HEK293 (cell line): Measurements from ENCODE around the gene TBC1D17.

ENCODE experiments used
- CTCF ChIA-PET: fragments of 350-600 bp; formaldehyde crosslinking; extraction: SDS; loops from one replicate; lab custom pipeline; 2021; ENCODE audit warnings: antibody characterized with exemption; lab: Yijun Ruan, JAX
- POLR2A ChIA-PET: fragments of 300-600 bp; formaldehyde crosslinking; extraction: SDS; loops from one replicate; lab custom pipeline; 2020; ENCODE audit warnings: antibody characterized with exemption, inconsistent platforms; lab: Yijun Ruan, JAX
- H3K27ac ChIP-seq: fragments of 200-500 bp; sonication (Bioruptor generic); 2 replicates; pipeline ENCODE4 v1.5.1; 2014; ENCODE audit warnings: low read depth, low read length, control low read depth, inconsistent platforms; ENCODE audit errors: extremely low read depth
- H3K36me3 ChIP-seq, 2 experiments: fragments of 200-500 bp in 1 of 2; sonication (Bioruptor generic) in 1 of 2; 1 replicate in 1 of 2; 2 replicates in 1 of 2; pipeline ENCODE4 v1.5.1; 2014 to 2017; ENCODE audit warnings: inconsistent platforms in 2 of 2, low read length in 2 of 2; ENCODE audit not compliant: control insufficient read depth in 2 of 2, insufficient read depth in 1 of 2
- H3K4me1 ChIP-seq: fragments of 200-500 bp; sonication (Bioruptor generic); 2 replicates; pipeline ENCODE4 v1.5.1; 2014; ENCODE audit warnings: mild to moderate bottlenecking, low read length, inconsistent platforms; ENCODE audit not compliant: control insufficient read depth, insufficient read depth
- H3K4me3 ChIP-seq: 2 replicates; pipeline ENCODE4 v1.5.1; 2011; ENCODE audit warnings: low read depth, mild to moderate bottlenecking, control low read depth, low read length, moderate library complexity
- H3K9me3 ChIP-seq: fragments of 200-500 bp; sonication (Bioruptor generic); 2 replicates; pipeline ENCODE4 v1.5.1; 2014; ENCODE audit warnings: low read depth, low read length, inconsistent platforms; ENCODE audit not compliant: control insufficient read depth, insufficient read depth
- FEZF1 ChIP-seq: fragments of 450-650 bp; formaldehyde crosslinking; IDR thresholded peaks from 2 replicates; pipeline ENCODE4 v1.5.1; 2016; ENCODE audit warnings: missing biosample characterization, missing genetic modification characterization
- GLI4 ChIP-seq: fragments of 450-650 bp; formaldehyde crosslinking; IDR thresholded peaks from 2 replicates; pipeline ENCODE4 v1.5.1; 2016; ENCODE audit warnings: missing biosample characterization, missing genetic modification characterization
- OVOL3 ChIP-seq: fragments of 450-650 bp; formaldehyde crosslinking; IDR thresholded peaks from 2 replicates; pipeline ENCODE4 v1.5.1; 2016; ENCODE audit warnings: missing biosample characterization, missing genetic modification characterization
- REST ChIP-seq: fragments of 450-650 bp; formaldehyde crosslinking; IDR thresholded peaks from 2 replicates; pipeline ENCODE4 v1.5.1; 2016; ENCODE audit warnings: missing biosample characterization, missing genetic modification characterization
- SP2 ChIP-seq: fragments of 450-650 bp; formaldehyde crosslinking; IDR thresholded peaks from 2 replicates; pipeline ENCODE4 v1.5.1; 2016; ENCODE audit warnings: missing biosample characterization, missing genetic modification characterization
- ZBTB48 ChIP-seq: fragments of 450-650 bp; formaldehyde crosslinking; IDR thresholded peaks from 2 replicates; pipeline ENCODE4 v1.5.1; 2016; ENCODE audit warnings: missing biosample characterization, missing genetic modification characterization
- ZNF132 ChIP-seq: fragments of 450-650 bp; formaldehyde crosslinking; IDR thresholded peaks from 2 replicates; pipeline ENCODE4 v1.5.1; 2017; ENCODE audit warnings: missing biosample characterization, missing genetic modification characterization, borderline replicate concordance
- ZNF148 ChIP-seq: fragments of 450-650 bp; formaldehyde crosslinking; IDR thresholded peaks from 2 replicates; pipeline ENCODE4 v1.5.0; 2017; ENCODE audit warnings: missing biosample characterization, missing genetic modification characterization, borderline replicate concordance
- ZNF174 ChIP-seq: fragments of 450-650 bp; formaldehyde crosslinking; IDR thresholded peaks from 2 replicates; pipeline ENCODE4 v1.5.0; 2017; ENCODE audit warnings: missing biosample characterization, mild to moderate bottlenecking, missing genetic modification characterization
- ZNF211 ChIP-seq: fragments of 450-650 bp; formaldehyde crosslinking; IDR thresholded peaks from 2 replicates; pipeline ENCODE4 v1.5.1; 2016; ENCODE audit warnings: low read depth, missing biosample characterization, missing genetic modification characterization
- ZNF26 ChIP-seq: fragments of 450-650 bp; formaldehyde crosslinking; IDR thresholded peaks from 2 replicates; pipeline ENCODE4 v1.5.1; 2016; ENCODE audit warnings: missing biosample characterization, missing genetic modification characterization
- ZNF324 ChIP-seq: fragments of 450-650 bp; formaldehyde crosslinking; IDR thresholded peaks from 2 replicates; pipeline ENCODE4 v1.5.1; 2016; ENCODE audit warnings: missing biosample characterization, missing genetic modification characterization
- ZNF335 ChIP-seq: fragments of 450-650 bp; formaldehyde crosslinking; conservative IDR thresholded peaks from 2 replicates; pipeline ENCODE4 v1.5.1; 2016; ENCODE audit warnings: missing biosample characterization, missing genetic modification characterization
- ZNF362 ChIP-seq: fragments of 450-650 bp; formaldehyde crosslinking; IDR thresholded peaks from 2 replicates; pipeline ENCODE4 v1.5.1; 2016; ENCODE audit warnings: missing biosample characterization, missing genetic modification characterization
- ZNF37A ChIP-seq: fragments of 450-650 bp; IDR thresholded peaks from 2 replicates; pipeline ENCODE4 v1.5.1; 2018; ENCODE audit warnings: missing biosample characterization, missing genetic modification characterization
- ZNF391 ChIP-seq: fragments of 450-650 bp; formaldehyde crosslinking; IDR thresholded peaks from 2 replicates; pipeline ENCODE4 v1.5.1; 2016; ENCODE audit warnings: low read depth, missing biosample characterization, missing genetic modification characterization, borderline replicate concordance
- ZNF433 ChIP-seq: fragments of 450-650 bp; formaldehyde crosslinking; IDR thresholded peaks from 2 replicates; pipeline ENCODE4 v1.5.1; 2016; ENCODE audit warnings: missing biosample characterization, missing genetic modification characterization, low read depth
- ZNF623 ChIP-seq: fragments of 450-650 bp; formaldehyde crosslinking; IDR thresholded peaks from 2 replicates; pipeline ENCODE4 v1.5.1; 2016; ENCODE audit warnings: missing biosample characterization, missing genetic modification characterization
- ZNF639 ChIP-seq: fragments of 450-650 bp; formaldehyde crosslinking; IDR thresholded peaks from 2 replicates; pipeline ENCODE4 v1.5.1; 2016; ENCODE audit warnings: missing biosample characterization, missing genetic modification characterization
- ZNF701 ChIP-seq: fragments of 450-650 bp; formaldehyde crosslinking; IDR thresholded peaks from 2 replicates; pipeline ENCODE4 v1.5.1; 2016; ENCODE audit warnings: missing biosample characterization, missing genetic modification characterization
- ZNF830 ChIP-seq: fragments of 450-650 bp; IDR thresholded peaks from 2 replicates; pipeline ENCODE4 v1.5.0; 2018; ENCODE audit warnings: missing biosample characterization, missing genetic modification characterization, low read depth, mild to moderate bottlenecking, moderate library complexity

Gene TBC1D17

GRCh38 chr19:49837425-49837824, 40.1 kb upstream of the TBC1D17 start:
- H3K36me3 ChIP-seq = peaks cover 10 to 88% of the 10 kb centered on the region in 2 experiments
- ChIA-PET CTCF (no interaction called here), POLR2A (interaction anchor here (1.2 to 1.4 kb wide), 3 partner anchors 11 to 28 kb away, joined by 3 to 7 read pairs (median 4); partner anchors contain the start of gene PTOV1)

GRCh38 chr19:49838885-49839588, 38.5 kb upstream of the TBC1D17 start:
- Histone ChIP-seq H3K36me3 (peaks cover 6 to 72% of the 10 kb centered on the region in 2 experiments), H3K4me3 (no peak overlapping the region), H3K4me1 (no peaks in the 10 kb centered on the region), H3K9me3 (no peaks in the 10 kb centered on the region), H3K27ac (no peak overlapping the region)
- CTCF ChIA-PET = no interaction called here
- POLR2A ChIA-PET = interaction anchor here (0.8 kb wide), 1 partner anchor 9 kb away, joined by 5 read pairs; no protein-coding TSS in a partner anchor
- no peak for TF ChIP-seq ZNF132 (tag by site-specific recombination)
- no peak for TF ChIP-seq ZNF37A (tag by site-specific recombination)
- no peak for TF ChIP-seq ZNF830 (tag by site-specific recombination)
- no peak for TF ChIP-seq GLI4
- no peak for TF ChIP-seq FEZF1
- no peak for TF ChIP-seq ZNF701 (tag by site-specific recombination)
- TF ChIP-seq ZBTB48 (tag by site-specific recombination) = no peak
- no peak for TF ChIP-seq ZNF148 (tag by site-specific recombination)
- TF ChIP-seq ZNF639 = no peak
- TF ChIP-seq ZNF324 (tag by site-specific recombination) = no peak

More at GRCh38 chr19:49837425-49837824, 40.1 kb upstream of the TBC1D17 start:
- Histone ChIP-seq H3K4me1 (no peaks in the 10 kb centered on the region), H3K4me3 (no peak overlapping the region), H3K27ac (no peak overlapping the region)
- TF ChIP-seq ZNF335 (no peak), REST (tag by site-specific recombination) (no peak), ZNF623 (no peak), ZNF433 (tag by site-specific recombination) (no peak), ZNF701 (tag by site-specific recombination) (no peak), ZNF362 (tag by site-specific recombination) (no peak), ZNF174 (tag by site-specific recombination) (no peak), SP2 (tag by site-specific recombination) (no peak), ZNF391 (tag by site-specific recombination) (no peak), ZNF26 (tag by site-specific recombination) (no peak), ZNF211 (tag by site-specific recombination) (no peak), OVOL3 (tag by site-specific recombination) (no peak)
- TF ChIP-seq, all 188 proteins: peak for 0
- no peaks in the 10 kb centered on the region for H3K9me3 ChIP-seq
